AG08396 (cell line): Measurements from ENCODE around the gene SUSD6.
A peak's percentile ranks its signal among the peaks of the same experiment; 100 is the strongest.

Experiments used
- DNase-seq: peaks from one replicate; pipeline ENCODE4 v3.0.0; 2012; ENCODE audit warnings: low spot score, mixed read lengths

The SUSD6 gene, protein sequence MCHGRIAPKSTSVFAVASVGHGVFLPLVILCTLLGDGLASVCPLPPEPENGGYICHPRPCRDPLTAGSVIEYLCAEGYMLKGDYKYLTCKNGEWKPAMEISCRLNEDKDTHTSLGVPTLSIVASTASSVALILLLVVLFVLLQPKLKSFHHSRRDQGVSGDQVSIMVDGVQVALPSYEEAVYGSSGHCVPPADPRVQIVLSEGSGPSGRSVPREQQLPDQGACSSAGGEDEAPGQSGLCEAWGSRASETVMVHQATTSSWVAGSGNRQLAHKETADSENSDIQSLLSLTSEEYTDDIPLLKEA

DNA sequence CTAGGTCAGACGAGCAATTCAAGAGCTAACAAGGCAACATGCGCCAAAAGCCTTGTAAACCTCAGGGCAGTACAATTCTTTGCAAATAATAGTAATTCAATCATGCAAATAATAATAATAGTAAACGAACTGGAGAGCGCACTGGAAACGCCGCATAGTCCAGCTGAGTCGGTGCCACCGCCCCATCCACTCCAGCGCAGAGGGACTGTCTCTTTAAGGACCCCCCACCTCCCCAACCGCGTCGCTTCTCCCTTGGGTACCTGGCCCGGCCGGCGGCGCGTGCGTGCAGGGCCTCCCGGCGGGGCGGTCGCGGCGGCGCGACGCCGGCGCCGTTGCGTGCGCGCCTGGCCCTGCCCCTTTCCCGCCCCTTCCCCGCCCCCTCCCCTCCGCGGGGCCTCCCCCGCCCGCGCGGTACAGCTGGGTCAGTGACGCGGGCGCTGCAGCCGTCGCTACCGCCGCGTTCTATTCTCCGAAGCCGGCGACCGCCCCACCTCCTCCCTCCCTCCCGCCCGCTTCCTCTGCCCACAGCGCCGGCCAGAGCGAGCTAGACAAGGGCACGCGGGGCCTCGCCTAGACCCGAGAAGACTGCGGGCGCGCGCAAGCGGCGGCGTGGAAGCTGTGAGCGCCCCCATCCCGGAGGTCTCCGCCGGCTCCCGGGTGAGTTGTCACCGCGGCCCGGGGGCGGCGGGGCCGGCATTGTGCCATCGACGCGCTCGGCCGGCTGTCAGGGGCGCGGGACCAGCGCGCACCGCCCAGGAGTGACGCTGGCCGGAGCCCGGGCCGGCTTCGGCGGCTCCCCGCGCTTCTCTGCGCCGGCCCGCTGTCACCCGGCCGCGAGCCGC lies at the start of gene SUSD6:
SUSD6 (plus strand) TSS at position 425 of the 842 bp plus-strand sequence. CDS start 46,997 bp downstream, outside the sequence.
- DNase-seq: peak; percentile 97

DNA sequence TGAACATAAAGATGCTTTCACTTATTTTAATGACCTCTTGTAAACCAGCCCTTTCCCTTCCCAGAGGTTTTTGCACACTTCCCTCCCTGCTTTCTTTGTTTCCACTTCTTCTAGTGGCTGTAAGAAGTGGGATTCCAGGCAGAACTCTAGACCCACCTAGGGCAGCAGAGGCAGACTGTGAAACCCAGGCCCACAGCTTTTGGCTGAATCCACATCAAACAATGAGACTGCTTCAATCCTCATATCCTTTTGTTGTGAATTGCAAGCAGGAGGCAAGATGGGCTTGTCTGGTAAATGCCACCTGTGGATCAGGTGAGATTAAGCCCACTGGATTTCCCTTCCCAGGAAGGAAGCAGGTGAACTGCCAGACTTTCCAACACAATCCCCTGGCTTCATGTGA lies 49.5 kb upstream of the SUSD6 start:
- no peak for DNase-seq

DNA sequence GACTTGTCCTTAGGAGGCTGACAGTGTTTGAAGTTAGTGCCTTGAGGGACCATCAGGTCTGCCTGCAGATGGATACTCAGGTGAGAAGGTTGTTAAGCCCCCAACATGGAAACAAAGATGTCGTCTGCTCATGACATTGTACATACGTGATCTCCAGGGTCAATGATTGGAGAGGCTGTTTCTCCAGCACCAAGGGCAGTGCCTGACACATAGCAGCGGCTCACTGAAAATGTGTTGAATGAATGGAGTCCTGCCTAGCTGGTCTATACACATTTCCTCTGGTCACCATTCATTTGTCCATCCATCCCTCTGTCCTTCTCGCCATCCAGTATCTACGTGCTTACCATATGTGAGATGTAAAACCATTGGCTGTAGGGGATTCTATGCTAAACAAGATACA lies 43.8 kb upstream of the SUSD6 start:
- DNase-seq: no peak

DNA sequence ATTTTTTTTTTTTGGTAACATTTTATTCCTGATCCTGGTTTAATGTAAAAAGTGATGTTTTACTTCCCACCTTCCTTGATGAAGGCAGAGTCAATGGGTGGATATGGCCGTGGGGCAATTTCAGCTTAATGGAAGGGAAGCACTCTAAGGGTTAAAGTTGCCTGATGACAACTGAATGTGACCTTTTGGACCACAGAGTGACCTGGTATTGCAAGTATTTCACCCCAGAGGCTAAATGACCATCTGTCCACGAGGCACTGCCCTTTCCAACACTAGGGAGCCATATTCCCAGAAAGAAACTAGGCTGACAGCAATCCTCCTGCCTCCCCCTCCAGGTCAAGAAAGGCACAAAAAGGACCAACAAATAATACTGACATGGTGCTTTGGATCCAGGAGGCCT lies 41.5 kb upstream of the SUSD6 start:
- DNase-seq: no peak

DNA sequence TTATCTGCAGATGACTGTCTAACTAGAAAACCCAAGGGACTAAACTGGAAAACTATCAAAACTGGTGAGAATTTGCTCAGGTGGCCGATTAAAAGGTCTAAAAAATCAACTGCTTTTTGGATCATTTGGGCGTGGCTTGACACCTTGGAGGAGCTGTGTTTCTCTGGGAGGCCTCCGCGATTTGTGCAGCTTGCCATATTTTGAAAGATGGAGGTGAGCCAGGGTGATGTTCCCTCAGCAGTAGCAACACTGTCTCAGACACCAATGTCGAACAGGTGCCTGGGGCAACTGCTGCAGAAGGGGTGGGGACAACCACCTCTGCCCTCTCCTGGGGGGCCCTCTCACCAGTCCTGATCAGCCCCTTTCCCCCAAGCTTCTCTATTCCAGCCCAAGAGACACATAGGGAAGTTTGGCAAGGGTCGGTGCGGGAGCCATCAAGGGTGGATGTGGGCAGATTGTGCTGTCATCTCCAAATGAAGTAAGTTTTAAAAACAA lies 40.5 kb upstream of the SUSD6 start:
- no peak for DNase-seq

DNA sequence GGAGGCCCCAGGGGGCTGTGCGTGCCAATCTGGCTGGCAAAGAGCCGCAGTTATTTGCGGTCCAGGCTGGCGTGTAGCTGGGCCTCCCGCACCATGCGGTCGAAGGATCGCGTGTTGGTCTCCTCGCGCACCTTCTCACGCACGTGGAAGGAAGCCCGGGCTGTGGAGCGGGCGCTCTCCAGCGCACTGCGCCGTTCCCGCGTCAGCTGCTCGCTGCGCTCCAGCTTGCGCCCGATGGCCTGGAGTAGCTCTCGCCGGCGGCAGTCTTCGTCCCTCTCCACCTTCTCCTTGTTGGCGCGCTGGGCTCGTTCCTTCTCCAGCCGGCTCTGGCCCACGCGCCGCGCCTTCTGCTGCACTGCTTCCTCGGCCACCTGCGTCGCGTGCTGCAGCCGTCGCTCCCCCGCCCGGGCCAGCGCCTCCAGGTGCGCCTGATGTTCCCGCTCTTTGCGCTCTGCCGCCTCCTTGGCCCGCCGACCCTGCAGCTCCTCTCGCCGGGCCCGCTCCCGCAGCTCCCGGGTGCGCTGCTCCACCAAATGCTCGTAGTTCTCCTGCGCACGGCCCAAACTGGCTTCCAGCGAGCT lies 39.9 kb upstream of the SUSD6 start:
- no peak for DNase-seq

DNA sequence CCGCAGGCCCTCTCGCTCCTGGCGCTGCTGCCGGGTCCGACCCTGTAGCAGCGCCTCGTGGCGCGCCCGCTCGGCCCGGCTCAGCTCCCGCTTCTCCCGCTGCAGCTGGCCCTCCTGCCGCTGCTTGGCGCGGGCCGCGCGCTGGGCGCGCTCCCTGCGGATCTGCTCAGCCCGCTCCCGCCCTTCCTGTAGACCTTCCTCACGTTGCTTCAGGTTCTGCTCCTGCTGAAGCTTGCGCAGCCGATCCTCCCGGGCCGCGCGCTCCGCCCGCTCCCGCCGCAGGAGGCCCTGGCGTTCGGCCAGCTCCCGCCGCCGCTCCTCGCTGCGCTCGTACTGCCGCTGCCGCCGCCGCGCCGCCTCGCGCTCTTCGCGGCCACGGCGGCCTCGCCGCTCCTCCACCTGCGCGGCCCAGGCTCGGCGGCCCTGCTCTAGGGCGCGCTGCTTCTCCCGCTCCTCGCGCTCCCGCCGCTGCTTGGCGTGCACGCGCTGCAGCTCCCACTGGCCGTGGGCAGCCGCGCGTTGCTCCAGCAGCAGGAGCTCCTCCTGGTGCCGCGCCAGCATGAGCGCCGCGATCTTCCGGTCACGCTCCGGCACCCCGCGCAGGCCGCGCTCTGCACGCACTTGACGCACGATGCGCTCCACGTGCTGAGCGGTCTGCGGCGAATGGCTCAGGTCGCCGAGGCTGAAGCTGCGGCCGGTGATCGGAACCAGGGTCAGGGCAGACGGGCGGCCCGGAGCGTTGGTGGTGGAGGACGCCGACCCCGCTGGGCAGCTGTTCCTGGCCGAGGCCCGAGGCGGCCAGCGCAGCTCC lies 39.2 kb upstream of the SUSD6 start:
- peak; percentile 28 for DNase-seq

DNA sequence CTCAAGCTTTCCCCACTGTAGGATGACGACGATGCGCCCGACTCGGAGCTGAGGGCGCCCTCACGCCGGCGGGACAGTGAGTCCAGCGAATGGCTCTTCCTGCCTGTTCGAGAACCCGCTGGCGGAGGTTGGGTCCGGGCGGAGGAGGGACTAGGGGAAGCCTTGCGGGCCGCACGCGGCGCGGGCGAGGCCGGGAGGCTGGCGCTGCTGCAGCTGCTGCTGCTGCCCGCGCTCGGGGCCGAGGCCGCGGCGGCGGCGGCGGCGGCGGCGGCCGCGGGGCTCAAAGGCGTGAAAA lies 38.6 kb upstream of the SUSD6 start:
- DNase-seq: no peak

DNA sequence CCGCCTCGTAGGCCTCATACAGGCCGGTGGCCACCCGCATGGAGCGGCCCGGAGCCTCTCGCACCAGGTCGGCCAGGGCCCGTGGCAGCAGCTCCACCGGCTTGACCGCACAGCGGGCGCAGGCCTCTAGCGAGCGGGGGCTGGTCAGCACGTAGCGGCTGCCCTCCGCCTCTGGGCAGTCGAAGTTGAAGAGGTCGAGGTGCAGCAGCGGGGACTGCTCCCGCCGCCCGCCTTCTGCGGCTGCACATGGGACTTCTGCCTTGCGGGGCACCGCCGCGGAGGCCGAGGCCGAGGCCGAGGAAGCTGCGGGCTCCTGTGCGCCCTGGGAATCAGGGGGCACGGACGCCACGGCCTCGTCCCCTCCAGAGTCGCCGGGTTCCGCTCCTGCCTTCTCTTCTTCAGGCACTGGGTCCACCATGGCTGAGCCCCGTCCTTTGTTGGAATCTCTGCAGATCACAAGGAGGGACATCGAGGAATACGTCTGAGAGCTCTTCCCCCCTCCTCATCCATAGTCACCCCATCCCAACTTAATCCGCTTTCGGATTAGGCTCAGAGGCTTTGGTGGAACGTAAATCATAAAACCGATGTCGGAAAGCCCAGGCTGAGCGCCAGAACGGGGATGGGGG lies 38.1 kb upstream of the SUSD6 start:
- no peak for DNase-seq

DNA sequence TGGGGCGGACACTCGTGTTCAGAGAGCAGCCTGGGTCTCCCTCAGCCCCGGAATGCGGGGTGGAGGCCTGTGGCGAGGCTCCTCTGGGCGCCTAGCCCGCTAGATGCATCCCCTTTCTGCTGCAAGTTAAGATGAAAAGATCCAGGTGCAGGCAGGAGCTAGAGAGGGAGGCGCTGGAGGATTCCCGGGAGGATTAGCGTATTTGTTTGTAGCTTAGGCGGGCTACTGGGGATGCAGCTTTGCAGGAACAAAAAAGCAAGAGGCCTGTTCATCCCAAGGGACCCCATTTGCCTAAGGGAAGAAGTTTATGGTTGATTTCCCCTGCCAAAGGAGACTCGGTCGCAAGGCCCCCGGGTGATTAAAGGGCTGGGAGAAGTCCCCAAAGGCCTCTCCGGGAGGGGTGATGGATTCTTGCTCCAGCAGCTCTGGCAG lies 37.5 kb upstream of the SUSD6 start:
- peak; percentile 23 for DNase-seq

DNA sequence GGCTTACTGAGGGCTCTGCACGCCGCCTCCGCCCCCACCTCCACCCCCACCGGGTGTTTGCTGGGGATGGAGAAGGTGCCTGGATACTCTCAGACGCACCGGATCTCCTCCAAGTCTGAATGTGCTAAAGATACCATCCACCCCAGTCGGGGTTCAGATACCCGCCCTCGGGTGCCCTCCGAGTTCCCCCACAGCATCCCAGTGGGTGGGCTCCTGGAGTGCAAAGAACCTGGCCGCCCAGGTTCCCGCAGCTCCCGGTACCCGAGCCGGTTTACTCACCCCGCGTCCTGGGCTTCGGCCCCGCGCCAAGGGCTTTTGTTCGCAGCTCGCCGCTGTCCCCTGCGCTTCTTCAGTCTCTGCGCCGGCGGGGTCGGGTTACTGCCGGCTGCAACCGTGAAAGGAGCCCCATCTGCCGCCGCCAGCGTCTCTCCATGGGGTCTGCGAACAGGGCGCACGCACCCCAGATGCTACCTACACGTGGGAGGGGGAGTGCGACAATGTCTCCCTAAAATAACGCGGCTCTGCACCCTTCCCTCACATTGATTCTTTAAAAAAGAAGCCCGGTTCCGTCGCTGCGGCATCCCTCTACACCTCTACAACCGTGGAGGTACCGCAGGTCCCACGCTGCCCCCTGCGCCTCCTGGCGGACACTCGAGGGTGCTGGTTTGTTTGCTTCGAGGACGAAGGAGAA lies 37.0 kb upstream of the SUSD6 start, which contains the start of gene CCDC177:
CCDC177 (minus strand) TSS at position 609 of the 691 bp plus-strand sequence. CDS start 1,249 bp downstream, outside the sequence.
- peak; percentile 77 for DNase-seq

DNA sequence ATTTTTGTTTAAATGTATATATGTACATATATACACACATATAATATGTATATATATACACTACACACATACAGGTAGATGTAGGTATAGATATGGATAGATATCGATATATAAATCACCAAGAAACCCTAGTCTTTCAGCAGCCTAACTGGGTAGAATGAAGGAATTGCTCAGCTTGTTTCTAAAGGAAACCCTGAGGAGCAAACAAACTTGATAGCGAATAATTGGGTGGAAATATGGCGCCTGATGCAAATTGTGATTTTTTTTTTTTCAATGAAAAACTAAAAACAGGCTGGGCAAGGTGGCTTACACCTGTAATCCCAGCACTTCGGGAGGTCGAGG lies 36.5 kb upstream of the SUSD6 start:
- no peak for DNase-seq

DNA sequence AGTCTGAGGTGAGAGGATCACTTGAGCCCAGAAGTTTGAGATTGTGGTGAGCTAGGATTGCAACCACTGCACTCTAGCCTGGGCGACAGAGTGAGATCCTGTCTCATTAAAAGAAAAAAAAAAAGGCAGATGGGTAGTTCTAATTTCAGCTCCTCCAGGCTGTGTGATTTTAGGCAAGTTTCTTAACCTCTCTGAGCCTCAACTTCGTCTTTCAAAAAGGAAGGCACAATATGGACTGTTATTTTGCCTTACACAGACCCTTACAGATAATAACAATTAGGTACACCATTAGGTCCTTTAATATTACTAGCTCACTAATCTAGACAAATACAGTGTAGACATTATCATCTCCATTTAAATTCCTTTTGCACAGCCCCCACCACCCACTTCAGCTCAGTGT lies 31.9 kb upstream of the SUSD6 start:
- DNase-seq: no peak

DNA sequence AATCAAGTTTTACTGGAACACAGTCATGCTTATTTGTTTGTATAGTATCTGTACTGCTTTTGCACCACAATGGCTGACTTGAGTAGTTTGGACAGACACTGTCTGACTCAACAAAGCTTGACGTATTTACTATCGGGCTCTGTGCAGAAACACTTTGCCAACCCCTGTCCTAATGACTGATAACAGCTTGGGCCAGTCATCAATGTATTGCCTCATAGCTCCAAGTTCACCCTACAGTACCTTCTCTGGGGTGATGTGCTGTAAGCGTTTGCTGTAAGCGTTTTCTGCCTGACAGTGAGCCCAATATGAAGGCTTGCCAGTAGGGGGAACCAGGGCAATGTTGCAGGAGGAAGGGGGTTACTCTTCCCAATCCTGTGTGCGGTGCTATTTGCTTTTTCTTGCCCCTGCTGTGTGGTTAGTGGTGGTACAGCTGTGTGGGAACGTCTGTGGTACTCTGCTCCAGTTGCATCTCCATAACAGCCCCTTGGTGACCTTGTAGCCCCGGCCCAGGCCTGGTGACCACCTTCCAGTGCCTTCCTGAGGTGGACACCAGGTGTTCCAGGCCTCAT lies 31.3 kb upstream of the SUSD6 start:
- peak; percentile 80 for DNase-seq

DNA sequence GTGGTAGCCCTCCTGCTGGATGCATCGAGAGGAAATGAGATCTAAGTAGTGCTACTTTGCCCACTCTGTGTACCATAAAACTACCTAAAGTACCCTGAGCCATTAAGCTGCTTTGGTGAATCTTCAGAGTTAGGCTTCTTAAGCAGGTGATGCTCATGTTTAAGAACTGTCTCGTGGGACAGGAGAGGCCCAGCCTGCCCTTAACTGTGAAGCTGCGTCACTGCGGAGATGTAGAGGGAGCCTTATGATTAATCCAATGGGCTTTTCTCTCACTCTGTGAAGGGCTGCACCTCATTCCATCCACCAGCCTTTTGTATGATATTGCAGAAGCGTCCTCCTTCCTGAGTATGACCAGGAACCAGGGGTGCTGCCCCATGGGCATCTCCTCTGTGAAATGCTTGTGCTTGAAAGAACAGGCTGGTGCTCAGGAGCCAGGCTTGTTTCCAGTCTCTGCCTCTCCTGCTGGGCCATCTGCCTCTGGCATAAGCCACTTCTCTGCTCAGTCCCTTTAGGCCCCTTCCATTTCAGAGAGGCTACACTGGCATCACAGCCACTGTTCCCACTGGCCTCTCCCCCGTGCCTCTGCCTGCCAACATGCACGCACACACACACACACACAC lies 30.0 kb upstream of the SUSD6 start:
- DNase-seq: no peak

DNA sequence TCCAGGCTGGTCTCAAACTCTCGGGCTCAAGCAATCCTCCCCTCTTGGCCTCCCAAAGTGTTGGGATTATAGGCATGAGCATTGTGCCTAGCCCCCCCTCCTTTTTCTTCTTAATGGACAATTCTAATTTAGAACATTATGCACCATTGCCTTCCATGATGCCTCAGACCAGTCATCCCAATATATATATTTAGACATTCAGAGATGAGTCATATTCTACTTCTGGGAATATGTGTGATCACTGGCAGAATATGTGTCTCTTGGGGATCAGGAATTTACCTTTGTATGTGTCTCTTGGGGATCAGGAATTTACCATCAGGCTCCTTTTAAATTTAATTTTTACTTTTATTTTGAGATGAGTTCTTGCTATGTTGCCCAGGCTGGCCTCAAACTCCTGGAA lies 29.2 kb upstream of the SUSD6 start:
- DNase-seq: no peak

DNA sequence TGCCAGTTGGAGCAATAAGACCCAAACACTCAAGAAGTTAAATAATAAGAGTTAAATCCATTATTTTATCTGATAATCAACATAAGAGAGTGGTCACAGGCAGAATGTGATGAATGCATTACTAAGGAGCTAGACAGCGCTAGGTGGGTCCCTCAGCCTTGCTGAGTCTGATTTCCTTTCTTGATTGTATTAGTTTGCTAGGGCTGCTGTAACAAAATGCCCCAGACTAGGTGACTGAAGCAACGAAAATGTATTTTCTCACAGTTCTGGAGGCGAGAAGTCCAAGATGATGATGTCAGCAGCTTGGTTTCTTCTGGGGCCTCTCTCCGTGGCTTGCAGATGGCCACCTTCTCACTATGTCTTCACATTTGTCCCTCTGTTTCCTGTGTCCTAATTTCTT lies 28.6 kb upstream of the SUSD6 start:
- DNase-seq: no peak

DNA sequence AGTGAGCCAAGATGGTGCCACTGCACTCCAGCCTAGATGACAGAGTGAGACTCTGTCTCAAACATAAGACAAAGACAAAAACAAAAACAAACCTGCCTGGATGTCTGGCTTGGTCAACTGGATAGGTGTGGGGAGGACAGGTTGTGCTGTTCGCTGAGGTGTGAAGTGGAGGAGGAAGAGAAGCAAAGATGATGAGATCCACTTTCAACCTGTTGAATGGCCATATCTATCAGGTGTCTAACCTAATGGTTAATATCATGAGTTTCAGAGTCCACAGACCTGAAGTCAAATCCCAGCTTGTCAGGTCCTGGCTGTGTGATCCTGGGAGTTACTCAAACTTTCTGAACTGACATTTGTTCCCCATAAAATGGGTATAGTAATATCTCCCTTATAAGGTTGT lies 27.0 kb upstream of the SUSD6 start:
- DNase-seq: no peak

DNA sequence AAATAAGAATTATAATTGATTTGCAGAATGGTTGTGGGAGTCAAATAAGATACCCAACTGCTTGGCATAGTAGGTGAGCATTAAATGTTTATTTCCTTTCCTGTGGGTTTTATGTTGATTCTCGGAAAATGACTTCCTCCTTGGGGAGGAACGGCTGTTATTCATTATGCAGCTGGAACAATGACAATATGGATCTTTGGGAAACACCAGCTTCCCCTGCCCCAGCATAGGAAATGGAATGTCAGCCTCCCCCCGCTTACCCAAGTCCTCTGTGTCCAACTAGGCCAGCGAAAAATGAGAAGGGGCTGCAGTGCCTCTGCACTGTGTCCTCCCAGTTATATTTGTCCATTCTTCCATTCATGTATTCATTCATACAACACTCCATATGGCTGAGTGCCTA lies 25.0 kb upstream of the SUSD6 start:
- no peak for DNase-seq

DNA sequence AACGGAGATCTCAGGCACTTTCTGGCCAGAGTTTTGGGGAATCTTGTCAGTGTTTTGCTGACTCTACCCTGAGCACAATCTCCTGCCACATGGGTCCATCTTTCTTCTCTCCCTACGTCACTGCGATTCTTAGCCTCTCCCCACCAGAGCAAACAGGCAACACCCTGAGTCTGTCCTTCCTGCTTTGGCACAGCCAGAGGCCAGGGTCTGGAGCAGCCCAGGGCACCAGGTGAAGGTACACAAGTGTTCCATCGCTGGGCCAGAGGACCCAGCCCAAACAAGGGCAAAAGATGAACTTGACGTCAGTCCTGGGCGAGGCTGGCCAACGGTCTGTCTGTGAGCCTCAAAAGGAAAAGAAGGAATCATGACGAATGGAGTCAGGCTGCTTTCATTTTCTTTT lies 24.0 kb upstream of the SUSD6 start:
- DNase-seq: no peak
